ENCODE results near the gene CAMKMT.

CAMKMT gene

GRCh38 chr2:44767691-44768090 is 405.9 kb downstream of the CAMKMT start:
- no peak for DNase-seq (ENCODE audit: low read depth in 2 of 3, low spot score in 1 of 3)

- no peak for DNase-seq (ENCODE audit: low read depth in 2 of 3, low spot score in 1 of 3)
These were observed 406.9 kb downstream of the CAMKMT start for GRCh38 chr2:44768438-44769236.

GRCh38 chr2:44769349-44770011 is 407.7 kb downstream of the CAMKMT start:
- DNase-seq (ENCODE audit: low read depth in 2 of 3, low spot score in 1 of 3), result no peak

GRCh38 chr2:44770221-44771195 is 408.8 kb downstream of the CAMKMT start:
- no peak for DNase-seq (ENCODE audit: low read depth in 2 of 3, low spot score in 1 of 3)

GRCh38 chr2:44771522-44771921 is 409.8 kb downstream of the CAMKMT start:
- no peak for DNase-seq (ENCODE audit: low read depth in 2 of 3, low spot score in 1 of 3)

- no peak for DNase-seq (ENCODE audit: low read depth in 2 of 3, low spot score in 1 of 3)
These were observed 410.4 kb downstream of the CAMKMT start for GRCh38 chr2:44772131-44772530.

GRCh38 chr2:44772669-44773378 is 411.1 kb downstream of the CAMKMT start:
- DNase-seq (ENCODE audit: low read depth in 2 of 3, low spot score in 1 of 3), result no peak

- DNase-seq (ENCODE audit: low read depth in 2 of 3, low spot score in 1 of 3), result no peak
These were observed 413.2 kb downstream of the CAMKMT start for GRCh38 chr2:44774826-44775492.

GRCh38 chr2:44777036-44777435 is 415.3 kb downstream of the CAMKMT start:
- no peak for DNase-seq (ENCODE audit: low read depth in 2 of 3, low spot score in 1 of 3)

GRCh38 chr2:44777537-44777936 is 415.8 kb downstream of the CAMKMT start:
- no peak for DNase-seq (ENCODE audit: low read depth in 2 of 3, low spot score in 1 of 3)

- no peak for DNase-seq (ENCODE audit: low read depth in 2 of 3, low spot score in 1 of 3)
These were observed 416.5 kb downstream of the CAMKMT start for GRCh38 chr2:44778221-44778654.

- no peak for DNase-seq (ENCODE audit: low read depth in 2 of 3, low spot score in 1 of 3)
These were observed 417.1 kb downstream of the CAMKMT start for GRCh38 chr2:44778671-44779476.

GRCh38 chr2:44779793-44780192 is 418.0 kb downstream of the CAMKMT start:
- no peak for DNase-seq (ENCODE audit: low read depth in 2 of 3, low spot score in 1 of 3)

- DNase-seq (ENCODE audit: low read depth in 2 of 3, low spot score in 1 of 3), result no peak
These were observed 418.7 kb downstream of the CAMKMT start for GRCh38 chr2:44780406-44780805.

GRCh38 chr2:44785433-44785832 is 423.7 kb downstream of the CAMKMT start:
- DNase-seq (ENCODE audit: low read depth in 2 of 3, low spot score in 1 of 3), result no peak

- DNase-seq (ENCODE audit: low read depth in 2 of 3, low spot score in 1 of 3), result no peak
These were observed 424.5 kb downstream of the CAMKMT start for GRCh38 chr2:44786045-44786816.

- DNase-seq (ENCODE audit: low read depth in 2 of 3, low spot score in 1 of 3), result no peak
These were observed 425.1 kb downstream of the CAMKMT start for GRCh38 chr2:44786817-44787214.

- DNase-seq (ENCODE audit: low read depth in 2 of 3, low spot score in 1 of 3), result no peak
These were observed 425.9 kb downstream of the CAMKMT start for GRCh38 chr2:44787663-44788062.

- no peak for DNase-seq (ENCODE audit: low read depth in 2 of 3, low spot score in 1 of 3)
These were observed 427.7 kb downstream of the CAMKMT start for GRCh38 chr2:44789446-44789845.

Measured in stimulated activated CD4-positive, alpha-beta T cell treated with anti-CD3 and anti-CD28 coated beads, Interleukin-12 subunit alpha, Interleukin-12 subunit beta, amount 100 ng/mL, for 48 hours (primary cell).